HG03025 (cell line): Measurements from ENCODE around the gene SNAP47.

ENCODE experiments used
- ATAC-seq: cut with Tn5 transposase; IDR thresholded peaks from one replicate; pipeline ENCODE4 v1.9.1; 2021; ENCODE audit warnings: mild to moderate bottlenecking, moderate library complexity; ENCODE audit not compliant: unreplicated experiment, low FRiP score

SNAP47 gene

DNA sequence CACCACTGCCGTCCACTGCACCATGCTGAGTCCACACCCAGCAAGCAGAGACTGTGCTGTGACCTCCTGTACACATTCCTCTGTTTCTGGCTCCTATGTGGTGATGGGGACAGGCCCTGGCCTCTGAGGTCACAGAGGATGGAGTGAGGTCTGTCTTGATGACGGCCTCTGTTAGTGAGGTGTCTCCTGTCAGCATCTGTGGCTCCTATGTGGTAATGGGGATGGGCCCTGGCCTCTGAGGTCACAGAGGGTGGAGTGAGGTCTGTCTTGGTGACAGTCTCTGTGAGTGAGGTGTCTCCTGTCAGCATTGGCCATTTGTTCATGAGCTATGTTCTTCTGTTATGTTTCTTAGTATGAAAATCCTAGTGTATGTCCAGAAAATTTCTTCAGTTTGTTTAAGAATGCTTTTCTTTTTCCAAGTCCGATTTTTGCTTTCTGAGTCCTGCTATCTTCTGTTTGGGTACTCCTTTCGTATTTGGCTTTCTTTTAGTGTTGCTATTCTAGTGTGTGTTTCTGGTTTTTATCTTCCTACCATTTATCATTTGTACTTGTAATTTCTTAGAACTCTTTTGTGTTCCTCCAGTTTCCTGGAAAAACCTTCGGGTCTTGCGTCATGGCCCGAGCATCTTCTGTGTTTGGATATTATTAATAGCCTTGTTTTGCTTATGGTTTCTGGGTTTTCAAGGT lies 13.4 kb downstream of the SNAP47 start:
- ATAC-seq: no peak

DNA sequence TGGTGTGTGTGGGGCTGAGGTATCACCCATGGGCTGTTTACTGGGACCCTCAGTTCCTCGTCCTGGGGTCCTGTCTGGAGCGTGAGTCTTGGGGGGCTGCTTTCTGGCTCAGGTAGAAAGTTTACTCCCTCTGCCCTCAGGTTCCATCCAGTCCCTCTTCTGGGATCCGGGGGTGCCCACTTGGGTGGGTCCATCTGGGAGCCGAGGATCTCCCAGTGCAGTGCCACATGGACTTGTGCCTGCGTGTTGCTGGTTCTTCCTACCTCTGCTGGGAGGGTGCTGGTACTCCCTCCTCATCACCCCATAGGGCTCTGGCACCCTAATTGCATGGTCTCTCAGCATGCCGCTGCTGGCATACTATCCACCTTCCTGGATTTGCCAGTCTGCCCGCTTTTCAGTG lies 14.0 kb downstream of the SNAP47 start:
- no peak for ATAC-seq

DNA sequence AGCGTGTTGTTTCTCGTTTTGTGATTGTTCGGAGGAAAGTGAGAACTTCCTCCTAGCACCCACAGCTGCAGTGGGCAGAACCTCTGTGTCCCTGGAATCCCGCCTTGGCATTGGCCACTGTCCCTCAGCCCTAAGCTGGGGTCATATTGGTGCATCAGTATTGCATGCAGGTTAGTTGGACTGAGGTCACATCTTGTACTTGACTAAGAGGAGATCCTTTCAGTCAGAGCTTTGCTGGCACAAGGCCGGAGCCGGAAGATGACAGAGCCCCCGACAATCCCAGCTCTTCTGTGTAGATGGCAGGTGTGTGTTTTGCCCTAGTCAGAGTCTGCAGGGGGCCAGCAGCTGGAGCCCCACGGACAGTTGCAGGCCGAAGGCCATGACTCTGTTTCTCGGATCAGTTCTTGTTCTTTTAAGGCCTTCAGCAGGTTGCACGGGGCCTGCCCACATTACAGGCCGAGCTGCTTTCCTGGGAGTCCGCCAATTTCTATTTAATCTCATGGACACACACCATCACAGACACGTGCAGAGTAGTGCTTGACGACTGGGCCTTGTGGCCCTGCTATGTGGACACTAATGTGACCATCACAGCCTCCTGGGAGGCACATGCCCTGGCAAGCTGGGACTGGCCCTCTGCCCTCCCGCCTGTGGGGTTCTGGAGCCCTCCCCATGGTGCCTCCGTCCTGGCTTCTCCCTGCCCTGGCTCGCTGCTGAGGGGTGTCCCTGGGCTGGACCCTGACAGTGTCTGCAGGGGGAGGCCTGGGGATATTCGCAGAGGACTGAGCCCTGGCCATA lies 14.9 kb downstream of the SNAP47 start:
- no peak for ATAC-seq

DNA sequence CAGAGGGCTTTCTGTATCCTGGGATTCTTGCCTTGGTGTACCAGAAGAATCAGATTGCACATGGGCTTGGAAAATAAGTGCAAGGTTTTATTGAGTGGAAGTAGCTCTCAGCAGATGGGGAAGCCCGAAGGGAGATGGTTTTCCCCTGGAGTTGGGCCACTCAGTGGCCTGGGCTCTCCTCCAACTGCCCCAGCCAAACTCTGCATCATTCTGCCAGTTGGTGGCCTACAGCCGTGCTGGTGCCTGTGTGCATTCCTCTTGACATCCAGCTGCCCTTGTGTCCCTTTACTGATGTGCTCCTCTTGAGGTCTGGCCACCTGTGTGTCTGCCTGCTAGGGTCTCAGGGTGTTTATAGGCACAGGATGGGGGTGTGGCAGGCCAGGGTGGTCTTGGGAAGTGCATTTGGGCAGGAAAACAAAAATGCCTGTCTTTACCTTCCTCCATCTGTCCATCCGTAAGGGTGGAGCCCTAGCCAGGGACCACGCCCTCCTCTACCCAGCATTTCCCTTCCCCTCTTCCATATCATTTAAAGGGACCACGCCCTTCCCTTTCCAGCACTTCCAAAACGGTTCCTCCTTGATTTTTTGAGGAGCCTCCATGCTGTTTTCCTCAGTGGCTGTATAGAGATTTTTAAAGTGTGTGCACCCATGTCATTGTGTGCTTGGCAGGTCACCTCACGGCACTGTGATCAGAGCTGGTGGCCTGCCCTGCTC lies 18.9 kb downstream of the SNAP47 start:
- ATAC-seq: no peak

DNA sequence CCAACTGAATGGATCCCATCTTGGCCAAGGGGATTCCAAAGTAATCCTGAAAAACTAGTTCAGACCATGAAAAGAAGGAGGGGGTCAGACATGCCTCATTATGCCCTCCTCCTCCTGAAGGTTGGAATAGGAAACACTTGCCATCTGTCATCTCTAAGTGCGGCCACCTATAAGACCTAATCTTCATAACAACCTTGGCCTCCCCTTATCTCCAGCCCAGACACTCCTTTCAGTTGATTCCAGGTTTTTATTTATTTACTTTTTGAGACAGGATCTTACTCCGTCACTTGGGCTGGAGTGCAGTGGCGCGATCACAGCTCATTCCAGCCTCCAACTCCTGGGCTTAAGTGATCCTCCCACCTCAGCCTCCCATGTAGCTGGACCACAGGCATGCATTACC lies 19.7 kb downstream of the SNAP47 start:
- ATAC-seq: no peak

DNA sequence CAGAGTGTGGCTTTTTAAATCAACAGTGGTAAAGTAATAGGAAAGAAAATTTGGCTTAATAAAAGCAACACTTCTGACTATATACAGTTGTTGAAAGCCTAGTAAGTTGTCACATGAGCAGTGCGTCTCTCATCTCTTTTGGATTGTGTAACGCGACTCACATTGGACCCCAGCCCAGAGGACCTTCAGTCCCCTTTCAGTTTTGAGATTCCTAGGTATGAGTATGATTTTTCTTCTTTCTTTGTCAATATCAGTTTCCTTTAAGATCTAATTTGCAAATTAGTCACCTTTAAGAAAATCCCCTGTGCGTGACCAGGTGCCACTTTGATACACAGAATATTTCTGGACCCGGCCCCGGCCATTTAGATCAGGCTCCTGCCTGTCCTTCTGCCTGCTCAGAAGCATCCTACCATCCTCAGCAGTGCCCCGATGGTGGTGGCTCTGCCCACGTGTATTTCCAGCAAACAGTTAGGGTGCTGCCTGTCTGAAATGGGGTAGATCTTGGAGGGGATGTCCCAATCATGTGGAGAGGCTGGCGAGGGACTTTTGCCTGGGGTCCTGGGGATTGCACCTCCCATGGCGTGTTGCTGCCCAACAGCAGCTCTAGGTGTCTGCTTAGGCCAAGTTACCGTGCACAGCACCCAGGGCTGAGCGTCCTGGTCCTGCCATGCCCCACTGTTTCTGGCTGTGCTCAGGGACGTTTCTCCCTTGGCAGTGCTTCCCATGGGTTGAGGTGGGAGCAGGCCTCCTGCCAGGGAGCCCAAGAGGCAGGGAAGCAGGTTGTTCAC lies 21.1 kb downstream of the SNAP47 start:
- no peak for ATAC-seq

DNA sequence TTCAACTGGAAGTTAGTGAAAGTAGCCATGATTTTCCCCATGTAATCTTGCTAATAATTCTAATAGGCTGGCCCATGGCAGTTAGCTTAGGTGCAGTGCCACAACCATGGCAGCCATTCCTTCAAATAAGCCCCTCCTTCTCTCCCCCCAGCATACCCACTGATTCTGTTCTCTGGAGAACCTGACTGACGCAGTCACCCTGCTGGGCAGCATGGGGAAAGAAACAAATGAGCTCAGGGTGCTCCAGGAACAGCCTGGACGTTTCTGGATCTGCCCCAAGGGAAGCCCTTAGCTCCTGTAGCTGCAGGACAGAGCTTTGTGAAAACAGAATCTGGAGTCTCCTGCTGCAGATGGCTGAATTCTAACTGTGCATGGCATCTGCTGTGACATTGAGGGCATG lies 22.5 kb downstream of the SNAP47 start:
- ATAC-seq: no peak

DNA sequence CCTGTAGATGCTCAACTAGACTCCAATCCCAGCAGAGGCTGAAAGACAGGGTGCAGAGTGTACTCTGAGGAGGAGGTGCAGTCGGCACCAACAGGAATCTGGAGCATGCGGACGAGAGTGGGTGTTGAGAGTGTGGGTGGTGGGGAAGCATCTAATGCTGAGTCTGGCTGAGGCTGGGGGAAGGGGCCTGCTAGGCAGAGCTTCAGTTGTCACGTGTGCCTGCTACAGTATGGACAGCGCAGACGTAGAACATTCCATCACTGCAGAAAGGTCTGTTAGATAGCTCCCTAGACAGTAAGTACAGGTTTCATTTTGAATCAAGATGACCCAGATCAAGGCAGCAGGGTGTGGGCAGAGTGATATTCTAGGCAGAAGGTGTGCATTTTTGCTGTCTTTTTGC lies 23.1 kb downstream of the SNAP47 start:
- ATAC-seq: peak; percentile 56

DNA sequence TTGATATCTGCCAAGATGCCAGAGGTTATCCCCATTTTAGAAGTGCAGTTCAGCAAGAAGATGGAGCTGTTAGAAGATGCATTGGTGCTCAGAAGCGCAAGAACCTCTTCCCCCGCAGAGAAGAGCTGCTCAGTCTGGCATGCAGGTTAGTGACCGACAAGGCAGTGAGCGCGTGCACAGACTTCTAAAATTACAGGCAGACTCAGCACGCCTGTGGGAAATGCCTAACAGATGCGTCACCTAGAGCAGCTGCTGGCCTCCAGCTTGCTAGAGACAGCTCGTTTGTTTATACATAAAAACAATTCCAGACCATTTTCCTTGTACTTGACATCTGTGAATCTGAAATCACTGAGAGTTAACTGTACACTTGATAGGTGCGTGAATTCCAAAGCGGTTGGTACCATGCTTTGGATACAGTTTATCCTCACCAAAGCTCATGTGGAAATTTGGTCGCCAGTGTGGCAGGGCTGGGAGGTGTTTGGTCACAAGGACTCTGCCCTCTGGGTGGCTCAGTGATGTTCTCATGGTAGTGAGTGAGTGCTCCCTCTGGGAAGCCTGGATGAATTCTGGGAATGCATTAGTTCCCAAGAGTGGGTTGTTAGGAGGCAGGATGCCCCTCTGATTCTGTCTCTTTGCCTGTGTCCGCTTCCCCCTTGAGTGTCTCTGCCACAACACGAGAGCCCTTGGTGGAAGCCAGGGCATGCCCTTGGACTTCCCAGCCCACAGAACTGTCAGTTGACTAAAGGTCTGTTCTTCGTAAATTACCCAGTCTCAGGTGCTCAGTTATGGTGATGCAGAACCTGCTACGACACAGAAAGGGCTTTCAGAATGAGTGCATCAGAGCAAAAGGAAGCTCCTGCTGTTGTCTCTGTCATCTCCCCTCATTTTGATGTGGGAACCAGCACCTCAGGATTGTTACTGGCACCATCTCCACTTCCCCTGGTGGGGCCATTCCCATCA lies 24.4 kb downstream of the SNAP47 start:
- no peak for ATAC-seq

DNA sequence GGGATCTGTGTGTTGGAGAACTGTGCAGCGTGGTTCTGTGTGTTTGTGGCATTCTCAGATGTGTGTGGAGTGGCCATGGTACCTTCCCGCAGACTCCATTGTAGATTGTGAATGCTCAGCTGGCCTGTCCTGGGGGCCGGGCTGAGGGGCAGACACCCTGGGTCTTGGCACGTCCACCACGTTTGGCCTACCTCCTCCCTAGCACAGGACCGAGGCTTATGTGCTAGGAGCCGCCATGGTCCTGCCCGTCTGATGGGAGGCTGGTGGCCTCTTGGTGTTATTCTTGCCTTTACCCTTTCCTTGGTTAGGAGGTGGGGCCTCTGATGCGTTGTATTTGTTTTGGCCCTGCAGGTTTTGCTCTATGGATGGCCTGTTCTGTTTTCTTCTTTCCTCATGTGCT lies 25.1 kb downstream of the SNAP47 start:
- ATAC-seq: no peak

DNA sequence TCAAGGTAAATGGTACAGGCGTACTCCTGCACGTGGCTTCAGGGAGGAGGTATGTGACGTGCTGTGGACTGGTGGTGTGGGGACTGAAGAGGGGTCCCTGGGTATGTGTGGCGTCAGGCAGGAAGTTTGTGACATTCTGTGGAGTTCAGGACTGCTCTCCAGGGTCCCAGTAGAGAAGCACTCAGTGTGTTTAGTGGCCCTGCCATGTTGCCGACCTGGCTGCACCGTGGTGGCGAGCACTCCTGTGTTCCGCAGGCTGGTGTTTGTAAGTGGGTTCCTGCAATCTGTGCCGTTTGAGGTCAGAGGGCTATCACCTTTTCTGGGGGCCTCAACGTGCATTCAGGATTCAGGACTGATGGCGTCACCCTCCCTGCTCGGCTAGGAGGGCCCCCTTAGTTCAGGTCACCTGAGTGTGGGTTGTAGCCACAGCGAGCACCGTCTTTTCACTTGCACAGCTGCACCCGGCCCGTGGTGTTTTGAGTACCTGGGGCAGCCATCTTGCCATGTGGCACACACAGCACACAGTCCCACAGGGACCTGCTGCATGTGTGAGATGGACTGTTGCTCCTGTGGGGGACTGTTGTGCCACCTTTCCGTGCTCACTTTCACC lies 26.5 kb downstream of the SNAP47 start:
- ATAC-seq: no peak

DNA sequence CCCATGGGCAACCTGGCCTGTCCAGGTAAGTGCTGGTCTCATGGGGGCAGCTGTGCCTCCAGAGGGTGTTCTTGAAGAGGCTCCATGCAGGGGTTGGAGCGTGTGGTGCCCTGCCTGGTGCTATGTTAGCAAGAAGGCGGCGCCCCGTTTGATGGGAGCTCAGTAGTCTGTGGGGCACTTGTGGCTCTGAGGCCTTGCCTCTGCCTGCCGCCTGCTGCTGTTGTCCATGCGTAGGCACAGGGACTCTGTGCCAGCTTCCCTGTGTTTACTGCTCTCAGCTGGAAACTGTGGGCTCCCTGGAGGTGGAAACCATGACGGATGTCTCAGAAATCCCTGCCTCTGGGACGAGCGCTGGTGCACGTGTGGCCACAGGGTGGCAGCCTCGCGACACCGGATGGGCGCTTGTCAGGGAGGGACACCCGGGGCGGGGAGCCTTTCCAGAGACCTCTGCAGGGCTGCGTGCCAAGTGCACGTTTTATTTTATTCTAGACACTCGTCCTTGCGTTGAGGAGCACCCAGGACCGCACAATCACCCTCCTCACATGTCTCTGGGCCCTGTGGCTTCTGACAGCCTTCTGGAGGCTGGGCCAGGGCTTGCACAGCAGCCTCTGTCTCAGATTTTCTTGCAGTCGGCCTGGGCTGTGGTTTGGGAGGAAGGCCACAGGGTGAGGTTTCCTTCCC lies 27.1 kb downstream of the SNAP47 start:
- ATAC-seq: peak; percentile 66

DNA sequence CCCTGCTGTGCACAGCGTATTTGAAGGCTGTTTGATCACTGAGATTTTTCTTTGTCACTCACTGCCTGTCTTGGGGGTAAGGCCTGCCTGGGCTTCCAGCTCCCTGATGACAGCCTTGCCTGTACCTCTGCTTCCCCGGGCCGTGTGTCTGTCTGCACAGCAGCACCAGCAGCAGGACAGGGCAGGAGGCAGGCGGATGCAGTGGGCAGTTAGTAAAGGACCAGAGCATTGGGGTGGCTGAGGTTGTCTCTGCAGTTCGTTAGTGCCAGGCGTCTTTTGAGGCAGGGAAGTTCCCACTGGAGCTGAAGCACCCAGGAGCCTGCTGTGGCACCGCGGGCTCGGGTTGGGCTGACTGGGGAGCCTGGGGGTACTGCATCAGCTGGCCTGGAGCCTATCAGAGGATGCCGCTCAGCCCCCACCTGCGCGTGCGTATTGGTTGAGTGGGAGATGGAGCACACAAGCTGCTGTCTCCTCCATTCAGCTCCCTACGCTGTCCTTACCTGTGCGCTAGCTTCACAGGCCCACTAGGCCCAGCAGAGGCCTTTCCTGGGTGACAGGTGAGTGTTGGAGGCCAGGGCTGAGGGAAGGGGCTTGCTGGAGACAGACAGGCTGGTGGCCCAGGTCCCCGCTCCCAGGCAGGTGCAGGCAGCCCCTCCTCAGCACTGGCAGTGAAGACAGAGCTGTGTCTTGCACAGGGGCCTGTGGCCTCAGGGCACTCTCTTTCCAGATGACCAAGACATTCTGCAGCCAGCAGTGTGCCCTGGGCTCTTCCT lies 28.2 kb downstream of the SNAP47 start:
- no peak for ATAC-seq

DNA sequence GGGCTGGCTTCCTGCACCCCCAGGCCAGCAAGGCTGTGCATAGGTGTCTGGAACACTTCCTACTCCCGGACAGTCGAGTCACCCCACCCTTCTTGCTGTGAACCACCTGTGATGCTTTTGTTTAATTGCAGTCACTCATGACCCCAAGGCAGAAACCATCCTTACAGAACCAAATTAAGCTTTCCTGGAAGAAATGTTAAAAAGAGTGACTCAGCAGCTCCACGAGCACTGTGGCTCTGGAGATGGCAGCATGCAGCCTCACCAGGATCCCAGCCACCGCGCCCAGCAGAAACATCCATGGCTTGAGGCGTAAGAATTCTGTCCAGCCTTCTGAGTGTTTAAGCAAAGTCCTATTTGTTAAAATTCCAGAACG lies 28.8 kb downstream of the SNAP47 start:
- ATAC-seq: no peak

DNA sequence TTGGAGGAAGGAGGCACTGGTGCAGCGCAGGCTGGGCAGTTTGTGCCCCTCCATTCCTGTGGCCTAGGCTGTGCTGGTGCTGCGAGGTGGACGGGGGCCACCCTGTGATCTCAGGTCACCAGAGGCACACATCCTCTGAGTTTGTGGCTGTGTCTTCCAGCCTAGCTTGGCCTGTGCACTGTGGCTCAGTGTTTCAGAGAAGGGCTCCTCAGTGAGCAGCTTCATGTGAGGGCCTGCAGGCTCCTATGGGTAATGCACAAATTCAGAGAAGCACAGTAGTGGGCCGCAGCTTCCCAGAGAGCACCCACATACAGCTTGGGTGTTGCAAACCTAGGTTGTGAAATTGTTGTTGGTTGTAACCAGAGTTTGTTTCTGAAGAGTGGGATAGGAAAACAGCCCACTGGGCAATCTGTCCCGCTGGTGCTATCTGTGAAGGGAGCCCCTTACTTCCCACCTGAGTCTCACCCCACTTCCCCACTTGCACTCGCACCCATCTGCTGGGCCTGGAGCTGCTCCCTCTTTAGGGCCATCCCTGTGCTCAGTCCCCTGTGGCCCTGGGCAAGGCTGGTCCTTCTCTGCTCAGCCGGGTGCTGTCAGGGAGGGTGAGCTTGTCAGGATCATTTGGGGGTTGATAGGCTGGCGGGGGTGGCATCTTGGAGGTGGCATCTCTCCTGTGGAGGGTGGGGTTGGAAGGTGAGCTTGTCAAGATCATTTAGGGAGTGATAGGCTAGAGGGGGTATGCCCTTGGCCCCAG lies 30.2 kb downstream of the SNAP47 start:
- no peak for ATAC-seq

DNA sequence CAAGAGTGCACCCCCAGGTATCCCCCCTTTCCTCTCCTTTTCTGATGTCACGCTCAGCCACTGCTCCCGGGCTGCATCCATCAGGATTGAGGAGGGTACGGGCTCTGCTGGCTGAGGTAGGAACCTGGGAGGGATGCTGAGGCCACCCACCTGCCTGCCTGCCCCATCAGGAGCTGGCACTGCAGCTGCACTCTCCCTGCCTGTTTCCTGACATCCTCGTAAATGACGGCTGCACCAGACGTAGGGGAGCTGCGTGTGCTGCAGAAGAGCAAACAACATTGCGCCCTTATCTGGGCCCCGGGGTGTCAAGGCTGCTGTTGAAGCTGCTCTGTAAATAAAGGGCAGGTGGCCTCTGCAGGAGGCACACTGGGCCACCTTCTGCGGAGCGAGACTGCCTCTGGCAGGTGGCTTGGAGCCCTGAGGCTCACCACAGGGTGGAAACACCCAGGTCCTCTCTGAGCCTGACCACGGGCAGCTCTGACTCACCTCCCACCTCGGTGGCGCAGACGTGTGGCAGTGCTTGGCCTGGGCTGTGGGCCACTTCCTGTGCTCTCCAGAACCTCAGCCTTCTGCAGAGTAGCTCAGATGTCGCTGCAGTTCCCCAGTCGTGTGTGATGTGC lies 30.9 kb downstream of the SNAP47 start:
- ATAC-seq: no peak
